Neural crest cell (in vitro differentiated cells): ENCODE results near the gene PIP4K2B. TPM values are rescaled to one million over a fixed set of nuclear protein-coding genes. Genes with fewer than 3 reads are reported as not detected.

Experiments used
- DNase-seq: peaks from one replicate; pipeline ENCODE4 v3.0.0; 2021; ENCODE audit warnings: low read depth, mixed read lengths, low spot score
- H3K27ac Mint-ChIP-seq: one replicate; pipeline ENCODE4 v1.8.0; 2021; ENCODE audit warnings: mild to moderate bottlenecking, mixed read lengths; ENCODE audit not compliant: unreplicated experiment
- H3K27me3 Mint-ChIP-seq: 2 replicates; pipeline ENCODE4 v1.8.0; 2021; ENCODE audit warnings: low read depth, mild to moderate bottlenecking, mixed read lengths
- H3K36me3 Mint-ChIP-seq: 2 replicates; pipeline ENCODE4 v1.8.0; 2021; ENCODE audit warnings: low read depth, mild to moderate bottlenecking, mixed read lengths
- H3K4me1 Mint-ChIP-seq: 2 replicates; pipeline ENCODE4 v1.8.0; 2021; ENCODE audit warnings: mixed read lengths
- H3K4me3 Mint-ChIP-seq: one replicate; pipeline ENCODE4 v1.8.0; 2021; ENCODE audit warnings: mild to moderate bottlenecking, mixed read lengths
- H3K9me3 Mint-ChIP-seq: 2 replicates; pipeline ENCODE4 v1.8.0; 2021; ENCODE audit warnings: mixed read lengths
- CTCF ChIP-seq: fragments of 200-600 bp; sonication (generic); conservative IDR thresholded peaks from 2 replicates; pipeline ENCODE4 v1.5.0; 2021; ENCODE audit warnings: antibody characterized with exemption, mild to moderate bottlenecking
- microRNA-seq: library from miRNA; unstranded; fragments of <30 nt; microRNA quantifications from one replicate; pipeline ENCODE4, GENCODE V29; 2020
- total RNA-seq: library from RNA; stranded (reverse); gene quantifications from 2 replicates; pipeline ENCODE4 v1.2.1, GENCODE V29; 2021

PIP4K2B gene
- total RNA-seq, 1 donor from 2014 or later: 105 TPM

GRCh38 chr17:38716368-38717005, 82.9 kb downstream of the PIP4K2B start:
- Mint-ChIP-seq H3K4me1 (peaks cover 21% of the 10 kb centered on the region), H3K36me3 (peaks cover 7% of the 10 kb centered on the region), H3K4me3 (no peak overlapping the region), H3K27me3 (peaks cover 10% of the 10 kb centered on the region), H3K9me3 (no peaks in the 10 kb centered on the region), H3K27ac (no peak overlapping the region)
- no peak for TF ChIP-seq CTCF
- no peak for DNase-seq

Small RNA genes lying within 50 kb of the gene (microRNA-seq; reads per million reads assigned to microRNA genes)
- gene MIR4726 (7.7 reads per million, percentile 11 among the genes with 10 or more reads in this experiment), gene MIR4727 (not detected)

Other genes with a start within 250 kb of the PIP4K2B start
- gene SRCIN1, start 193.6 kb downstream of the PIP4K2B start, total RNA-seq: 8.4 and 8.6 TPM in 2 replicates
- gene EPOP, start 124.6 kb downstream of the PIP4K2B start, total RNA-seq: 13.0 and 13.8 TPM in 2 replicates
- gene MLLT6, start 94.3 kb downstream of the PIP4K2B start, total RNA-seq: 79.6 and 85.1 TPM in 2 replicates
- gene CISD3, start 69.2 kb downstream of the PIP4K2B start, total RNA-seq: 9.0 and 11.0 TPM in 2 replicates
- gene PCGF2, start 51.2 kb downstream of the PIP4K2B start, total RNA-seq: 108 and 116 TPM in 2 replicates
- gene PSMB3, start 46.8 kb downstream of the PIP4K2B start, total RNA-seq: 193 and 203 TPM in 2 replicates
- 18.9 and 19.3 TPM in 2 replicates for gene CWC25, start 25.8 kb upstream of the PIP4K2B start, total RNA-seq
- gene RPL23, start 54.2 kb upstream of the PIP4K2B start, total RNA-seq: 1,802 and 1,851 TPM in 2 replicates
- 87.4 and 94.3 TPM in 2 replicates for gene LASP1, start 70.5 kb upstream of the PIP4K2B start, total RNA-seq
- gene FBXO47, start 167.8 kb upstream of the PIP4K2B start, total RNA-seq: not detected in 2 replicates